Stimulated activated CD8-positive, alpha-beta memory T cell treated with anti-CD3 and anti-CD28 coated beads, Interleukin-4, amount 100 ng/mL, for 4 hours (primary cell): ENCODE data around the gene AGPAT4.

Source experiments
- DNase-seq, 2 donors: peaks; one replicate each; pipeline ENCODE4 v3.0.0-alpha.2; 2020; ENCODE audit warnings: low read depth in 2 of 2, low spot score in 1 of 2

The AGPAT4 gene

GRCh38 chr6:161080263-161080970 lies 193.4 kb downstream of the AGPAT4 start:
- no peak for DNase-seq
